Hepatocyte (in vitro differentiated cells): ENCODE results near the gene CDC20. TPM values are rescaled to one million over a fixed set of nuclear protein-coding genes. Genes with fewer than 3 reads are reported as not detected.

Experiments
- DNase-seq: peaks from one replicate; pipeline ENCODE4 v3.0.0-alpha.2; 2016; ENCODE audit warnings: low spot score
- H2AFZ ChIP-seq: fragments of 200-600 bp; sonication (generic); 2 replicates; pipeline ENCODE4 v1.6.0; 2016; ENCODE audit warnings: antibody characterized with exemption, mild to moderate bottlenecking
- H3K27ac ChIP-seq: fragments of 200-600 bp; sonication (generic); 2 replicates; pipeline ENCODE4 v1.5.1; 2016; ENCODE audit warnings: mild to moderate bottlenecking
- H3K27me3 ChIP-seq: fragments of 200-600 bp; sonication (generic); 2 replicates; pipeline ENCODE4 v1.6.1; 2016
- H3K36me3 ChIP-seq: fragments of 200-600 bp; sonication (generic); replicated peaks from 2 replicates; pipeline ENCODE4 v1.5.1; 2016; ENCODE audit warnings: low read depth; ENCODE audit not compliant: insufficient read depth
- H3K4me1 ChIP-seq: fragments of 200-600 bp; sonication (generic); 2 replicates; pipeline ENCODE4 v1.5.1; 2016; ENCODE audit warnings: mild to moderate bottlenecking, moderate library complexity; ENCODE audit not compliant: insufficient read depth
- H3K4me2 ChIP-seq: fragments of 200-600 bp; sonication (generic); 2 replicates; pipeline ENCODE4 v1.6.0; 2016
- H3K4me3 ChIP-seq: fragments of 200-600 bp; sonication (generic); 2 replicates; pipeline ENCODE4 v1.5.1; 2016; ENCODE audit warnings: mild to moderate bottlenecking
- H3K79me2 ChIP-seq: fragments of 200-600 bp; sonication (generic); 2 replicates; pipeline ENCODE4 v1.6.0; 2017; ENCODE audit warnings: mild to moderate bottlenecking
- H3K9me2 ChIP-seq: fragments of 200-600 bp; sonication (generic); replicated peaks from 2 replicates; pipeline ENCODE4 v1.6.0; 2017; ENCODE audit warnings: mild to moderate bottlenecking; ENCODE audit not compliant: insufficient read depth
- H3K9me3 ChIP-seq: fragments of 200-600 bp; sonication (generic); 2 replicates; pipeline ENCODE4 v1.5.1; 2016; ENCODE audit warnings: low read depth, mild to moderate bottlenecking
- H4K20me1 ChIP-seq: fragments of 200-600 bp; sonication (generic); 2 replicates; pipeline ENCODE4 v1.6.0; 2016; ENCODE audit warnings: mild to moderate bottlenecking; ENCODE audit not compliant: insufficient read depth, poor library complexity, severe bottlenecking
- CTCF ChIP-seq: fragments of 200-600 bp; sonication (generic); IDR thresholded peaks from 2 replicates; pipeline ENCODE4 v1.5.1; 2016; ENCODE audit warnings: antibody characterized with exemption, mild to moderate bottlenecking; ENCODE audit not compliant: poor library complexity
- EZH2 ChIP-seq: fragments of 200-600 bp; sonication (generic); IDR thresholded peaks from 2 replicates; pipeline ENCODE4 v1.6.1; 2016; ENCODE audit warnings: antibody characterized with exemption, mild to moderate bottlenecking, borderline replicate concordance
- EZH2phosphoT487 ChIP-seq: fragments of 200-600 bp; sonication (generic); IDR thresholded peaks from one replicate; pipeline ENCODE4 v1.6.1; 2018; ENCODE audit warnings: antibody characterized with exemption, mild to moderate bottlenecking, low read depth, moderate library complexity; ENCODE audit not compliant: unreplicated experiment, severe bottlenecking
- WGBS: methylation state at CpG from one replicate; pipeline ENCODE4 v1.1.6; 2016; ENCODE audit warnings: low lambda C conversion rate; ENCODE audit errors: missing lambda C conversion rate; 5-methylcytosine and 5-hydroxymethylcytosine counted together
- polyA plus RNA-seq: library from polyadenylated mRNA; unstranded; fragments of >200 nt; fragmentation: Nextera tagmentation; extraction: Ambion mirVana; gene quantifications from 2 replicates; pipeline ENCODE4 v1.2.1, GENCODE V29; 2016
- total RNA-seq: library from RNA; depleted of rRNA; stranded (reverse); fragments of >200 nt; gene quantifications from 2 replicates; pipeline ENCODE4 v1.2.3, GENCODE V29; 2014

Gene CDC20
- total and polyA plus RNA-seq, 2 experiments from 2014 or later = 13.6 to 19.7 TPM

- Histone ChIP-seq H3K4me3 (no peak overlapping the region), H3K9me3 (no peaks in the 10 kb centered on the region), H4K20me1 (peaks cover 3% of the 10 kb centered on the region), H3K4me1 (peaks cover 5% of the 10 kb centered on the region), H3K4me2 (no peak overlapping the region), H3K27me3 (no peaks in the 10 kb centered on the region), H3K27ac (no peak overlapping the region), H2AFZ (no peak overlapping the region), H3K9me2 (no peaks in the 10 kb centered on the region), H3K36me3 (peaks cover 10% of the 10 kb centered on the region), H3K79me2 (peaks cover 15% of the 10 kb centered on the region)
- WGBS = 87% methylated on average over 2 of the region's 2 CpGs
- no peak for TF ChIP-seq EZH2phosphoT487
- TF ChIP-seq CTCF = peak; percentile 15
- TF ChIP-seq EZH2 = no peak
- no peak for DNase-seq
Measured at GRCh38 chr1:43383449-43383848, 24.7 kb downstream of the CDC20 start.

- H2AFZ ChIP-seq = no peak overlapping the region
- no peaks in the 10 kb centered on the region for H3K9me3 ChIP-seq
- 96% methylated on average over 6 of the region's 6 CpGs for WGBS
- H3K4me2 ChIP-seq = no peak overlapping the region
- H3K27ac ChIP-seq = no peak overlapping the region
- H4K20me1 ChIP-seq = peaks cover 8% of the 10 kb centered on the region
- peaks cover 10% of the 10 kb centered on the region for H3K36me3 ChIP-seq
- DNase-seq = no peak
- no peaks in the 10 kb centered on the region for H3K27me3 ChIP-seq
- no peak for TF ChIP-seq EZH2phosphoT487
- peaks cover 19% of the 10 kb centered on the region for H3K4me1 ChIP-seq
- H3K4me3 ChIP-seq = no peak overlapping the region
- peaks cover 41% of the 10 kb centered on the region for H3K79me2 ChIP-seq
- no peaks in the 10 kb centered on the region for H3K9me2 ChIP-seq
Measured at GRCh38 chr1:43386676-43387075, 27.9 kb downstream of the CDC20 start.

- no peaks in the 10 kb centered on the region for H3K9me3 ChIP-seq
- H3K9me2 ChIP-seq = no peaks in the 10 kb centered on the region
- H3K79me2 ChIP-seq = peaks cover 52% of the 10 kb centered on the region
- TF ChIP-seq EZH2 (no peak), CTCF (no peak), EZH2phosphoT487 (no peak)
- no peak overlapping the region for H3K27ac ChIP-seq
- DNase-seq = no peak
- peaks cover 8% of the 10 kb centered on the region for H4K20me1 ChIP-seq
- H3K4me2 ChIP-seq = peak overlapping the region; percentile 100
- H2AFZ ChIP-seq = no peak overlapping the region
- H3K36me3 ChIP-seq = peaks cover 10% of the 10 kb centered on the region
- peaks cover 19% of the 10 kb centered on the region for H3K4me1 ChIP-seq
- H3K4me3 ChIP-seq = no peak overlapping the region
- no peaks in the 10 kb centered on the region for H3K27me3 ChIP-seq
- WGBS = 86% methylated on average over 4 of the region's 4 CpGs
Measured at GRCh38 chr1:43387976-43388599, 29.3 kb downstream of the CDC20 start.

GRCh38 chr1:43388613-43389012 is 29.8 kb downstream of the CDC20 start:
- peaks cover 8% of the 10 kb centered on the region for H4K20me1 ChIP-seq
- peaks cover 19% of the 10 kb centered on the region for H3K4me1 ChIP-seq
- no peaks in the 10 kb centered on the region for H3K9me2 ChIP-seq
- H3K4me3 ChIP-seq = peak overlapping the region; percentile 78
- TF ChIP-seq CTCF (no peak), EZH2 (no peak), EZH2phosphoT487 (no peak)
- peak overlapping the region; percentile 100 for H3K4me2 ChIP-seq
- no peak overlapping the region for H2AFZ ChIP-seq
- no peaks in the 10 kb centered on the region for H3K9me3 ChIP-seq
- H3K27ac ChIP-seq = peak overlapping the region; percentile 97
- H3K79me2 ChIP-seq = peaks cover 57% of the 10 kb centered on the region
- H3K27me3 ChIP-seq = no peaks in the 10 kb centered on the region
- no peak for DNase-seq
- peaks cover 10% of the 10 kb centered on the region for H3K36me3 ChIP-seq
- 60% methylated on average over 3 of the region's 3 CpGs for WGBS
